WI38 (cell line): ENCODE measurements around the gene FRMD4B.

ENCODE experiments used
- H3K4me3 ChIP-seq: 2 replicates; pipeline ENCODE4 v1.5.1; 2011; ENCODE audit warnings: low read depth, mild to moderate bottlenecking, control low read depth, low read length
- TF ChIP-seq, protein P1 (sequence below): IDR thresholded peaks from 2 replicates; pipeline ENCODE4 v1.5.1; 2012; ENCODE audit warnings: low read depth, mild to moderate bottlenecking, control low read depth, low read length

The FRMD4B gene

DNA sequence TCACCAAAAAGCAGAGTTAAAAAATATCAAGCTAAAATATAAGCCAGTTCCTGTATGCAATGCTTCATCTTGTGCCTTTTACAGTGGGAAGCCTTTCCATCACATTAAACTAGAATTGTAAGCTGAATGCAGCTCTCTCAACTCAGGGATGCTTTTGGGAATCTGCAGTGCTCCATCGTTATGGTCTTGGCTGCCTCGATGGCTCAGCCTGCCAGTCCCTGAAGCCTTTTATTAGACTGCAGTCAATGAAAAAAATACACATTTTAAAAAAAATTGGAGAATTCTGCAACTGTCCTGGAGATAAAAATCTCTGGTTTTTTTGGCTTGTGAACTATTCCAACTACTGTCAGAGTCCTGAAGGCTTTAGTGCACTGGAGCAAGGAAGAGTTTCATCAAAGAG, 53.0 kb downstream of the FRMD4B start:
- TF ChIP-seq, protein P1, sequence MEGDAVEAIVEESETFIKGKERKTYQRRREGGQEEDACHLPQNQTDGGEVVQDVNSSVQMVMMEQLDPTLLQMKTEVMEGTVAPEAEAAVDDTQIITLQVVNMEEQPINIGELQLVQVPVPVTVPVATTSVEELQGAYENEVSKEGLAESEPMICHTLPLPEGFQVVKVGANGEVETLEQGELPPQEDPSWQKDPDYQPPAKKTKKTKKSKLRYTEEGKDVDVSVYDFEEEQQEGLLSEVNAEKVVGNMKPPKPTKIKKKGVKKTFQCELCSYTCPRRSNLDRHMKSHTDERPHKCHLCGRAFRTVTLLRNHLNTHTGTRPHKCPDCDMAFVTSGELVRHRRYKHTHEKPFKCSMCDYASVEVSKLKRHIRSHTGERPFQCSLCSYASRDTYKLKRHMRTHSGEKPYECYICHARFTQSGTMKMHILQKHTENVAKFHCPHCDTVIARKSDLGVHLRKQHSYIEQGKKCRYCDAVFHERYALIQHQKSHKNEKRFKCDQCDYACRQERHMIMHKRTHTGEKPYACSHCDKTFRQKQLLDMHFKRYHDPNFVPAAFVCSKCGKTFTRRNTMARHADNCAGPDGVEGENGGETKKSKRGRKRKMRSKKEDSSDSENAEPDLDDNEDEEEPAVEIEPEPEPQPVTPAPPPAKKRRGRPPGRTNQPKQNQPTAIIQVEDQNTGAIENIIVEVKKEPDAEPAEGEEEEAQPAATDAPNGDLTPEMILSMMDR = no peak

DNA sequence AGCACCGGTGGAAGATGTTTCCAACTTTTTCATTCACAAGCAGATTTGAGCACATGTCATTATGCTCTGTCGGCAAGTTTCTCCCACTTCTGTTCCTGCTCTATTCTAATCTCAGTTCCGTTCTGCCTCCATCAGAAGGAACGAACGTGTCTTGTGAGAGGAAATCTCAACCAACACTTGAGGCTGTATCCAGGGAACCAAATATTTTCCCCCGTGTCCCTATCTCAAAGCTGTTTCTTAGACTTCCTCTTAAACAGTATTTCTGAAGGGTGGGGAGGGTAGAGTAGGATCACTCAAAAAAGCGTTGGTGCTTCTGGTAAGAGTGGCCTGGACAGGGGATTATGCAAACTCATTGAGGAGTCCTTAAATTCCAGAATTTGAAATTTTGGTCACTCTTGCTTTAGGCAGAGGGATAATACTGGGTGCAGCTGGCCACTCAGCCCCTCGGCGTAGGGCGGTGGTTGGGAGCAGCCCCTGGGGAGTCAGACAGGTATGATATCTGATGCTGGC, 54.9 kb downstream of the FRMD4B start:
- no peak overlapping the region for H3K4me3 ChIP-seq
- TF ChIP-seq, protein P1 = no peak

More for the DNA sequence above, 53.0 kb downstream of the FRMD4B start:
- H3K4me3 ChIP-seq = no peak overlapping the region

DNA sequence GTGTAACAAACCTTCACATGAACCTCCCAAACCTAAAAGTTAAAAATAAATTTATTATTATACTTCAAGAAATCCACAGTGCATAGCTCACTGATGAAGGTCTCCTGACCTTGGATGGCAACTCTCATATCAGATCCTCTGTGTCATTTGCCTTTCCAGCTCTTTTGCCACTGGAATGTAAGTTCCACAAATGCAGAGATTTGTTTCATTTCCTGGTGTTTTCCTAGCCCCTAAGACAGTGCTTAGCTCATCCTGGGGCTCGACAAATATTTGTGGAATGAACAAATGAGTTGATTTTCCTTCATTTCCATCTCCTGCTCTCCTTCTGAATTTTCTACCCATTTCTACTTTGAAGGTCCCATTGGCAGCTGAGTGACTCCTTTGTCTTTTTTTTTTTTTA, 56.0 kb downstream of the FRMD4B start:
- TF ChIP-seq, protein P1 = no peak
- no peak overlapping the region for H3K4me3 ChIP-seq

DNA sequence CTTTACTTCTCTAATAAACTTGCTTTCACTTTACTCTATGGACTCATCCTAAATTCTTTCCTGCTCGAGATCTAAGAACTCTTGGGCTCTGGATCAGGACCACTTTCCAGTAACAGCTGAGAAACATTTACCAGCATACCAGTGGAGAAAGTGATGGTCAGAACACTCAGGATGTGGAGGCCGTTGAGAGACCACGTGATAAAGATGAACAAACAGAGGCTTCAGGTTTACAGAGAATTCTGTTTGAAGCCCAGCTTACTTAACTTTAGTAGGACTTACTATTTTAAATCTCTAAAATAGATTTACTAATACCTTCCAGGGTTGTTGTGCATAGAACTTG, 57.0 kb downstream of the FRMD4B start:
- H3K4me3 ChIP-seq = no peak overlapping the region
- TF ChIP-seq, protein P1 = no peak

DNA sequence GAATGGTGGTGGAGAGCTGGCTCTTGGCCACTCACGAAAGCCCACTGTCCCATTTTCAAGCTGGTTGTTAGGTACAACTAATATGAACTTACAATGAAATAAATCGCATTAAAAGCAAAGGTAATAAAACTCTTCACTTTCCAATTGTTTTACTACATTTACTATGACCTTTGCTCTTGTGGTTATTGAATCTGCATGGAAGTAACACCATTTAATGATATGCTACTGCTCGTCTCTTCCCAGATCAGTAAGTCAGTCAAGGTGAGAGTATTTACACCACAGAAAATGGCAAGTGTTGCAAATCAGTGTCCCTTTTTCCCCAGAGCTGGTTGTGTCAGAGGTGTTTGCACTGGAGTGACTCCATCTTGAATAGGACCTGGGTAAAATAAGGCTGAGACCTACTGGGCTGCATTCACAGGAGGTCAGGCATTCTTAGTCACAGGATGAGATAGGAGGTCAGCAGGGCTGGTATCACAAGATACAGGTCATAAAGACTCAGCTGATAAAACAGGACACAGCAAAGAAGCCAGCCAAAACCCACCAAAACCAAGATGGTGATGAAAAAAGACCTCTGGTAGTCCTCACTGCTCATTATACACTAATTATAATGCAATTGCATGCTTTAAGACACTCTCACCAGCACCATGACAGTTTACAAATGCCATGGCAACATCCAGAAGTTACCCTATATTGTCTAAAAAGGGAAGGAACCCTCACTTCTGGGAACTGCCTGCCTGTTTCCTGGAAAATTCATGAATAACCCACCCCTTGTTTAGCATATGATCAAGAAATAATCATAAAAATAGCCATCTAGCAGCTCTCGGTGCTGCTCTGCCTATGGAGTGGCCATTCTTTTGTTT, 57.6 kb downstream of the FRMD4B start:
- TF ChIP-seq, protein P1 = no peak
- no peak overlapping the region for H3K4me3 ChIP-seq

DNA sequence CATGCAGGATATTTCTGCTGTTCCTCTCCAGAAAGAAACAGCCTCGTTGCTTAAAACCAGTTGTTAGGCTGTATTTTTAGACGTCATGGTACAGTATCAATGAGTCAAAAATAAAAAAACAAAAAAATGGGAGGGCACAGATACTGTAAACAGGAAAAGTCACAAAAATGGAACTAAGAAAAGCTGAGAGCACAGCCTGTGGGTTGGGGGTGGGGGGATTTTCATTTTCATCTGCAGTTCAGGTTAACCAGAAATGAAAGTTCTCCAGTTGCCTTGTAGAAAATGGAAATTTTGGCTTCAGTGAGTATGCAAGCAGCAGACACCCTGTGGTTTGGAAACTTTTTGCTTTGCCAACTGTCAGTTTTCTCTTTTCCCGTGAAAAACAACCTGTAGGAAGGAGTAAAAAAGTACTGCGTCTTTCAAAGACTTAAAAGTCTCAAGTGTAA, 59.0 kb downstream of the FRMD4B start:
- no peak overlapping the region for H3K4me3 ChIP-seq
- TF ChIP-seq, protein P1 = no peak

DNA sequence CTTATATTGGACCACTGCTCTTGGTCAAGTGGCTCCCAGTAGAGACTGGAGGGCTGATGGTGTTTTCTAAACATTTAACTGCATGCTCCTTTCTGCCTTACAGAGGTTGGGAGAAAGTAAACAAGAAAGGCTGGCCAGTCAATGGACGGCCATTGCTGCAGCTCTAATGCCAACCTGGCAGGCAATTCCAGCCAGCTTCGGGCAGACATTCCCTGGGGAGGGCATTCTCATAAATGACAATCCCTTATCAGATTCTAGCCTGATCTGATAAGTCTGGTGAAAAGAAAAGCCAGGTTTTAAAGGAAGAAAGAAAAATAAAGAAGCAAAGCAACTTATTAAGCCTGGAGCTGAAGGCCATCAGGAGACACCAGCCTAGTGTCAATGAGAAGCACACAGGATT, 60.7 kb downstream of the FRMD4B start:
- no peak overlapping the region for H3K4me3 ChIP-seq
- TF ChIP-seq, protein P1 = no peak
